Nephron progenitor cell (in vitro differentiated cells): ENCODE data around the gene FSHR.

Experiments
- DNase-seq: peaks from one replicate; pipeline ENCODE4 v3.0.0; 2021
- H3K27ac Mint-ChIP-seq: 2 replicates; pipeline ENCODE4 v1.8.0; 2021; ENCODE audit warnings: mild to moderate bottlenecking, moderate library complexity, mixed read lengths
- H3K27me3 Mint-ChIP-seq: 2 replicates; pipeline ENCODE4 v1.8.0; 2021; ENCODE audit warnings: mild to moderate bottlenecking, low read depth, mixed read lengths; ENCODE audit not compliant: poor library complexity
- H3K36me3 Mint-ChIP-seq: 2 replicates; pipeline ENCODE4 v1.8.0; 2021; ENCODE audit warnings: low read depth, mixed read lengths
- H3K4me1 Mint-ChIP-seq: 2 replicates; pipeline ENCODE4 v1.8.0; 2021; ENCODE audit warnings: mixed read lengths
- H3K4me3 Mint-ChIP-seq: 2 replicates; pipeline ENCODE4 v1.8.0; 2021; ENCODE audit warnings: mild to moderate bottlenecking, moderate library complexity, mixed read lengths
- H3K9me3 Mint-ChIP-seq: 2 replicates; pipeline ENCODE4 v1.8.0; 2021; ENCODE audit warnings: mild to moderate bottlenecking, moderate library complexity, mixed read lengths
- TF ChIP-seq, protein P1 (sequence below): fragments of 200-600 bp; sonication (generic); IDR thresholded peaks from 2 replicates; pipeline ENCODE4 v1.5.0; 2021; ENCODE audit warnings: antibody characterized with exemption

FSHR gene

DNA sequence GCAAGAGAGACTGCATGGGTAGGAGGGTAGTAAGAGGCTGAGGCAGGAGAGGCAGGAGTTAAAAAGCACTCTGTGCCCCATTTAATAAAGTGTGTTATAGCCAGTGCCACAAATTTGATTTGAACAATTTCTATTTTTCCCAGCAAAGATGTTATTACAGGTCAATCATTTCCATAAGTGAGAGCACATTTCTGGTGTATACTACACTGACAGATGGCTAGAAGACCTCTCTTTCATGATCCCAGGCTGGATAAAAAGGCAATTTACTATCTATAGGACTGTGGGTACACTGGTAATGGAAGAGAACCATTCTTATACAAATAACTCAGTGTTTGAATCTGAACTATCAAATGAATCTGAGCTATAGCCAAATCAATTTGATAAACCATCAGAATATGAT, 176.2 kb downstream of the FSHR start:
- no peak for DNase-seq
- no peak overlapping the region for H3K27ac Mint-ChIP-seq
- H3K9me3 Mint-ChIP-seq = no peaks in the 10 kb centered on the region
- peaks cover 5% of the 10 kb centered on the region for H3K4me1 Mint-ChIP-seq
- peaks cover 9% of the 10 kb centered on the region for H3K27me3 Mint-ChIP-seq
- TF ChIP-seq, protein P1, sequence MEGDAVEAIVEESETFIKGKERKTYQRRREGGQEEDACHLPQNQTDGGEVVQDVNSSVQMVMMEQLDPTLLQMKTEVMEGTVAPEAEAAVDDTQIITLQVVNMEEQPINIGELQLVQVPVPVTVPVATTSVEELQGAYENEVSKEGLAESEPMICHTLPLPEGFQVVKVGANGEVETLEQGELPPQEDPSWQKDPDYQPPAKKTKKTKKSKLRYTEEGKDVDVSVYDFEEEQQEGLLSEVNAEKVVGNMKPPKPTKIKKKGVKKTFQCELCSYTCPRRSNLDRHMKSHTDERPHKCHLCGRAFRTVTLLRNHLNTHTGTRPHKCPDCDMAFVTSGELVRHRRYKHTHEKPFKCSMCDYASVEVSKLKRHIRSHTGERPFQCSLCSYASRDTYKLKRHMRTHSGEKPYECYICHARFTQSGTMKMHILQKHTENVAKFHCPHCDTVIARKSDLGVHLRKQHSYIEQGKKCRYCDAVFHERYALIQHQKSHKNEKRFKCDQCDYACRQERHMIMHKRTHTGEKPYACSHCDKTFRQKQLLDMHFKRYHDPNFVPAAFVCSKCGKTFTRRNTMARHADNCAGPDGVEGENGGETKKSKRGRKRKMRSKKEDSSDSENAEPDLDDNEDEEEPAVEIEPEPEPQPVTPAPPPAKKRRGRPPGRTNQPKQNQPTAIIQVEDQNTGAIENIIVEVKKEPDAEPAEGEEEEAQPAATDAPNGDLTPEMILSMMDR = no peak
- H3K36me3 Mint-ChIP-seq = no peaks in the 10 kb centered on the region
- no peak overlapping the region for H3K4me3 Mint-ChIP-seq

DNA sequence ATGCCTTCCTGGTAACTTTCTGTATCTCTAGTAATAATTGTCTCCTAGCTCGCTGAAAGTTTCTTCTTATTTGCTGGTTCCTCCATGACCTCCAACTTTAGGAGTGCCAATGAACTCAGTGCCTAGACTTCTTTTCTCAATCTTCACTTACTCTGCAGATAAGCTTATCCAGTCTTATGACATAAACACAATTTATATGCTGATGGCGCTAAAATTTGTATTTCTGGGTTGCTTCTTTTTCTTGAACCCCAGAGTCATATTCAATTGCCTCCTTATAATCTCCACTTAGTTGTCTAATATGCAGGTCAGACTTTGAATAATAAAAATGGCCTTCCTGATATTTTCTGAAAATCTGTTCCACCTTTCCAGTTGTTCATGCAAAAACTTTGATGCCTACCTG, 182.5 kb downstream of the FSHR start:
- TF ChIP-seq, protein P1 = no peak
- no peaks in the 10 kb centered on the region for H3K36me3 Mint-ChIP-seq
- no peak overlapping the region for H3K4me3 Mint-ChIP-seq
- H3K9me3 Mint-ChIP-seq = no peaks in the 10 kb centered on the region
- H3K27me3 Mint-ChIP-seq = peaks cover 7% of the 10 kb centered on the region
- no peaks in the 10 kb centered on the region for H3K4me1 Mint-ChIP-seq
- no peak for DNase-seq
- H3K27ac Mint-ChIP-seq = no peak overlapping the region

- Mint-ChIP-seq H3K4me3 (no peak overlapping the region), H3K9me3 (no peaks in the 10 kb centered on the region), H3K27ac (no peak overlapping the region)
Observed at GRCh38 chr2:48968011-48968410, 186.3 kb downstream of the FSHR start.

GRCh38 chr2:48965204-48965603, 189.1 kb downstream of the FSHR start:
- Mint-ChIP-seq H3K4me1 (no peaks in the 10 kb centered on the region), H3K9me3 (no peaks in the 10 kb centered on the region), H3K4me3 (no peak overlapping the region), H3K27me3 (peaks cover 3% of the 10 kb centered on the region), H3K27ac (no peak overlapping the region), H3K36me3 (no peaks in the 10 kb centered on the region)
- no peak for DNase-seq
- TF ChIP-seq, protein P1 = no peak

More at GRCh38 chr2:48968011-48968410, 186.3 kb downstream of the FSHR start:
- no peaks in the 10 kb centered on the region for H3K36me3 Mint-ChIP-seq
- no peaks in the 10 kb centered on the region for H3K4me1 Mint-ChIP-seq
- peaks cover 3% of the 10 kb centered on the region for H3K27me3 Mint-ChIP-seq
- DNase-seq = no peak
- TF ChIP-seq, protein P1 = no peak

GRCh38 chr2:48961009-48961408, 193.3 kb downstream of the FSHR start:
- Mint-ChIP-seq H3K4me1 (no peaks in the 10 kb centered on the region), H3K36me3 (no peaks in the 10 kb centered on the region), H3K27me3 (no peaks in the 10 kb centered on the region), H3K9me3 (no peaks in the 10 kb centered on the region), H3K27ac (no peak overlapping the region), H3K4me3 (no peak overlapping the region)
- TF ChIP-seq, protein P1 = no peak
- DNase-seq = no peak

GRCh38 chr2:48954935-48955334, 199.4 kb downstream of the FSHR start:
- Mint-ChIP-seq H3K27me3 (no peaks in the 10 kb centered on the region), H3K9me3 (no peaks in the 10 kb centered on the region), H3K36me3 (no peaks in the 10 kb centered on the region), H3K27ac (no peak overlapping the region), H3K4me3 (no peak overlapping the region), H3K4me1 (no peaks in the 10 kb centered on the region)
- TF ChIP-seq, protein P1 = no peak
- DNase-seq = no peak
